ENCODE measurements around the gene TERF2IP.

GRCh38 chr16:75626806-75627205 lies 20.8 kb upstream of the TERF2IP start:
- TF ChIP-seq CTCF (IDR thresholded peaks at IDR 0.05; ENCODE audit: low read depth, low read length, poor library complexity, severe bottlenecking) (no peak), EZH2phosphoT487 (IDR thresholded peaks at IDR 0.05; ENCODE audit: borderline replicate concordance, low read length) (no peak)

Data from DOHH2 (cell line).